ENCODE measurements around the gene PTPRD.

DNA sequence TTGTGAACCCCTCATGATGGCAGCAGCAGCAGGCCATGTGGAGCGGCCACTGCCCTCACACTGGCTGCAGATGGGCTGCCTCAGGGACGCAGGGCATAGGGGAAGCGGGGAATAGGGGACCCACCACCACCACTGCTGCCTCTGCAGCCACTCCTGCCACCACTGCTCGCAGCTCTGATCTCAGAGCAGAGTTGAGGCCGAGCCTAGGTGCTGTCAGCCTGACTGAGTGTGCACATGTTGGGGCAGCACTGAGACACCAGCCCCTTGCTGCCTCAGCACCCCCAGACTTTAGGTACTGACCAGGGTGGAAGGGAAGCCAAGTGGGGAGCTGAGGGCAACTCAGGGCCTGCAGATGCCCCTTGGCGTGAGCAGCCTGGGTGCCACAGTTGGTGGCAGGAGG lies 1969.3 kb downstream of the PTPRD start:
- TF ChIP-seq EZH2 (IDR thresholded peaks at IDR 0.05): no peak
- TF ChIP-seq POLR2AphosphoS5 (IDR thresholded peaks at IDR 0.05; ENCODE audit: borderline replicate concordance, low read depth, low read length): no peak
